H9 (cell line): ENCODE measurements around the gene EPO. TPM values are rescaled to one million over a fixed set of nuclear protein-coding genes. Genes with fewer than 3 reads are reported as not detected.

Source experiments
- DNase-seq: peaks from one replicate; pipeline ENCODE4 v3.0.0-alpha.2; 2017
- H2AFZ ChIP-seq: one replicate; pipeline ENCODE4 v1.6.1; 2013; ENCODE audit warnings: mild to moderate bottlenecking, low read length, control low read depth, moderate library complexity
- H2AK5ac ChIP-seq: 2 replicates; pipeline ENCODE4 v1.6.1; 2013; ENCODE audit warnings: low read length, control low read depth, mixed read lengths; ENCODE audit not compliant: insufficient read length
- H2BK120ac ChIP-seq: one replicate; pipeline ENCODE4 v1.6.1; 2013; ENCODE audit warnings: low read depth, mild to moderate bottlenecking, low read length, control low read depth, inconsistent platforms; ENCODE audit not compliant: poor library complexity, severe bottlenecking
- H2BK12ac ChIP-seq: 2 replicates; pipeline ENCODE4 v1.6.1; 2013; ENCODE audit warnings: low read length, control low read depth, mixed read lengths, low read depth; ENCODE audit not compliant: insufficient read length
- H2BK15ac ChIP-seq: 2 replicates; pipeline ENCODE4 v1.6.1; 2013; ENCODE audit warnings: low read depth, low read length, control low read depth
- H2BK20ac ChIP-seq: one replicate; pipeline ENCODE4 v1.6.1; 2013; ENCODE audit warnings: low read depth, mild to moderate bottlenecking, low read length, control low read depth, inconsistent platforms; ENCODE audit not compliant: poor library complexity, severe bottlenecking
- H2BK5ac ChIP-seq: 2 replicates; pipeline ENCODE4 v1.6.1; 2013; ENCODE audit warnings: low read length, control low read depth, mixed read lengths; ENCODE audit not compliant: insufficient read length
- H3K14ac ChIP-seq: 2 replicates; pipeline ENCODE4 v1.6.1; 2013; ENCODE audit warnings: low read length, control low read depth; ENCODE audit not compliant: insufficient read depth
- H3K18ac ChIP-seq: 2 replicates; pipeline ENCODE4 v1.6.1; 2013; ENCODE audit warnings: low read depth, mild to moderate bottlenecking, mixed read lengths, low read length, control low read depth; ENCODE audit not compliant: insufficient read length
- H3K23ac ChIP-seq: 2 replicates; pipeline ENCODE4 v1.6.1; 2013; ENCODE audit warnings: low read length, control low read depth, mixed read lengths, low read depth; ENCODE audit not compliant: insufficient read length
- H3K23me2 ChIP-seq: 2 replicates; pipeline ENCODE4 v1.6.1; 2013; ENCODE audit warnings: low read depth, mild to moderate bottlenecking, mixed read lengths, low read length, control low read depth; ENCODE audit not compliant: insufficient read length, poor library complexity, severe bottlenecking
- H3K27ac ChIP-seq: 2 replicates; pipeline ENCODE4 v1.5.1; 2013; ENCODE audit warnings: low read length, control low read depth, mixed read lengths, low read depth; ENCODE audit not compliant: insufficient read length
- H3K27me3 ChIP-seq: 2 replicates; pipeline ENCODE4 v1.6.1; 2013; ENCODE audit warnings: low read length, control low read depth, inconsistent platforms; ENCODE audit not compliant: insufficient read depth
- H3K4ac ChIP-seq: 2 replicates; pipeline ENCODE4 v1.6.1; 2013; ENCODE audit warnings: low read depth, mild to moderate bottlenecking, control low read depth, inconsistent platforms, low read length, moderate library complexity
- H3K4me1 ChIP-seq: 2 replicates; pipeline ENCODE4 v1.6.1; 2013; ENCODE audit warnings: low read length, control low read depth, inconsistent platforms; ENCODE audit not compliant: insufficient read depth
- H3K4me2 ChIP-seq: 2 replicates; pipeline ENCODE4 v1.6.1; 2013; ENCODE audit warnings: low read length, control low read depth, mixed read lengths; ENCODE audit not compliant: insufficient read length, insufficient read depth
- H3K56ac ChIP-seq: 2 replicates; pipeline ENCODE4 v1.6.1; 2013; ENCODE audit warnings: low read depth, mild to moderate bottlenecking, mixed read lengths, low read length, control low read depth; ENCODE audit not compliant: insufficient read length
- H3K79me1 ChIP-seq: 2 replicates; pipeline ENCODE4 v1.6.1; 2013; ENCODE audit warnings: low read depth, mild to moderate bottlenecking, moderate library complexity, low read length, control low read depth, inconsistent platforms; ENCODE audit not compliant: insufficient read depth, poor library complexity, severe bottlenecking
- H3K79me2 ChIP-seq: 2 replicates; pipeline ENCODE4 v1.6.1; 2013; ENCODE audit warnings: low read length, control low read depth, inconsistent platforms; ENCODE audit not compliant: insufficient read depth
- H3K9ac ChIP-seq: 2 replicates; pipeline ENCODE4 v1.6.1; 2013; ENCODE audit warnings: low read length, control low read depth, mixed read lengths; ENCODE audit not compliant: insufficient read length; ENCODE audit errors: extremely low read depth
- H3K9me3 ChIP-seq: one replicate; pipeline ENCODE4 v1.6.1; 2013; ENCODE audit warnings: low read depth, low read length, inconsistent platforms; ENCODE audit not compliant: control insufficient read depth
- H3T11ph ChIP-seq: one replicate; pipeline ENCODE4 v1.6.1; 2013; ENCODE audit warnings: mild to moderate bottlenecking, low read length, control low read depth, inconsistent platforms
- H4K20me1 ChIP-seq: one replicate; pipeline ENCODE4 v1.6.1; 2013; ENCODE audit not compliant: control insufficient read depth, insufficient read length, insufficient read depth
- H4K5ac ChIP-seq: 2 replicates; pipeline ENCODE4 v1.6.1; 2013; ENCODE audit warnings: low read depth, mild to moderate bottlenecking, mixed read lengths, low read length, control low read depth; ENCODE audit not compliant: insufficient read length
- H4K8ac ChIP-seq: replicated peaks from 2 replicates; pipeline ENCODE4 v1.6.1; 2013; ENCODE audit warnings: low read length, control low read depth, mixed read lengths, low read depth; ENCODE audit not compliant: insufficient read length
- H4K91ac ChIP-seq: 2 replicates; pipeline ENCODE4 v1.6.1; 2013; ENCODE audit warnings: low read depth, mild to moderate bottlenecking, moderate library complexity, mixed read lengths, low read length, control low read depth; ENCODE audit not compliant: insufficient read length
- H3K27ac Mint-ChIP-seq, 3 experiments: 2 replicates in 2 of 3; 3 replicates in 1 of 3; pipeline ENCODE4 v1.8.0; 2020 to 2021; ENCODE audit warnings: mixed read lengths in 3 of 3, mild to moderate bottlenecking in 1 of 3, moderate library complexity in 1 of 3
- H3K27me3 Mint-ChIP-seq: 2 replicates; pipeline ENCODE4 v1.8.0; 2021; ENCODE audit warnings: low read depth, mild to moderate bottlenecking, moderate library complexity, mixed read lengths
- H3K36me3 Mint-ChIP-seq, 3 experiments: 2 replicates in 2 of 3; 3 replicates in 1 of 3; pipeline ENCODE4 v1.8.0; 2020 to 2021; ENCODE audit warnings: low read depth in 3 of 3, mixed read lengths in 3 of 3; ENCODE audit not compliant: insufficient read depth in 1 of 3
- H3K4me1 Mint-ChIP-seq, 2 experiments: 2 replicates each; pipeline ENCODE4 v1.8.0; 2020; ENCODE audit warnings: mixed read lengths in 2 of 2
- H3K4me3 Mint-ChIP-seq, 2 experiments: 2 replicates in 1 of 2; 3 replicates in 1 of 2; pipeline ENCODE4 v1.8.0; 2020 to 2021; ENCODE audit warnings: mild to moderate bottlenecking in 2 of 2, mixed read lengths in 2 of 2, moderate library complexity in 1 of 2
- H3K9me3 Mint-ChIP-seq, 2 experiments: 2 replicates in 1 of 2; 3 replicates in 1 of 2; pipeline ENCODE4 v1.8.0; 2020; ENCODE audit warnings: mild to moderate bottlenecking in 2 of 2, mixed read lengths in 2 of 2, moderate library complexity in 1 of 2
- CTCF ChIP-seq: fragments of 200-600 bp; sonication (generic); conservative IDR thresholded peaks from 3 replicates; pipeline ENCODE4 v1.8.0; 2021; ENCODE audit warnings: antibody characterized with exemption, mild to moderate bottlenecking
- WGBS: extraction: QIAGEN DNeasy Blood & Tissue Kit; methylation state at CpG from one replicate; pipeline ENCODE4 v1.1.7; 2013; ENCODE audit warnings: missing lambda C conversion rate, low lambda C conversion rate, mixed read lengths; ENCODE audit not compliant: insufficient read length; ENCODE audit errors: extremely low coverage; 5-methylcytosine and 5-hydroxymethylcytosine counted together
- total RNA-seq: library from RNA; stranded (reverse); gene quantifications from 2 replicates; pipeline ENCODE4 v1.2.1, GENCODE V29; 2021

The EPO gene
- total RNA-seq, 1 experiment from 2014 or later: 0.44 TPM

GRCh38 chr7:100678291-100678984 is 41.8 kb upstream of the EPO start:
- Histone ChIP-seq H3K27me3 (no peaks in the 10 kb centered on the region), H3K4me2 (no peak overlapping the region), H3K9ac (no peak overlapping the region), H2AK5ac (no peak overlapping the region), H3K14ac (no peak overlapping the region), H3K4ac (no peak overlapping the region), H4K5ac (no peak overlapping the region), H3K79me1 (no peaks in the 10 kb centered on the region), H3K56ac (no peak overlapping the region), H3K18ac (no peak overlapping the region), H3K23me2 (peaks cover 18% of the 10 kb centered on the region), H4K8ac (no peak overlapping the region), H3K4me1 (no peaks in the 10 kb centered on the region), H4K91ac (no peak overlapping the region), H3K27ac (no peak overlapping the region), H3K23ac (no peak overlapping the region), H3K79me2 (no peaks in the 10 kb centered on the region), H2BK20ac (no peak overlapping the region), H4K20me1 (no peaks in the 10 kb centered on the region), H3T11ph (no peak overlapping the region), H2BK12ac (no peak overlapping the region), H3K9me3 (no peaks in the 10 kb centered on the region), H2AFZ (no peak overlapping the region), H2BK15ac (no peak overlapping the region), H2BK5ac (no peak overlapping the region), H2BK120ac (no peak overlapping the region)
- no peak for DNase-seq
- Mint-ChIP-seq H3K27me3 (peaks cover 3% of the 10 kb centered on the region), H3K4me3 (peak overlapping the region in 1 of 2 experiments; percentile 9; a peak in 1 of 5 replicates), H3K27ac (peak overlapping the region in 2 of 3 experiments; percentile 49 to 89; a peak in 2 of 7 replicates), H3K36me3 (peaks cover 13 to 50% (median 48%) of the 10 kb centered on the region in 3 experiments), H3K4me1 (peaks cover 6 to 21% of the 10 kb centered on the region in 2 experiments), H3K9me3 (no peaks in the 10 kb centered on the region)
- TF ChIP-seq CTCF: no peak
- WGBS: no CpG with 5 or more reads among the region's 35 CpGs
